CD4-positive, alpha-beta T cell (primary cell): ENCODE data around the gene APOC1. TPM values are rescaled to one million over a fixed set of nuclear protein-coding genes. Genes with fewer than 3 reads are reported as not detected.
A peak's percentile ranks its signal among the peaks of the same experiment; 100 is the strongest.
"Not testable (repeated sequence)": the region's sequence is repeated elsewhere in the genome, so short reads cannot be mapped to it uniquely, and the experiment has no call there.

ENCODE experiments used
- ATAC-seq: fragments of 200-7000 bp; cut with Tn5 transposase; one replicate; pipeline ENCODE4 v1.10.0; 2022; ENCODE audit warnings: mild to moderate bottlenecking; ENCODE audit not compliant: poor library complexity
- CTCF ChIA-PET: fragments of 350-600 bp; sonication (Branson Sonifier 250); formaldehyde crosslinking; loops from one replicate; lab custom pipeline; 2021; ENCODE audit warnings: antibody characterized with exemption, inconsistent platforms; lab: Charles Lee
- POLR2A ChIA-PET: fragments of 350-600 bp; sonication (Branson Sonifier 250); formaldehyde crosslinking; loops from one replicate; lab custom pipeline; 2021; ENCODE audit warnings: antibody characterized with exemption, inconsistent platforms; lab: Charles Lee
- DNase-seq, 14 experiments: peaks; one replicate each; pipeline ENCODE4 v3.0.0-alpha.2; 2013 to 2020; ENCODE audit warnings: mixed read lengths in 2 of 14
- H3K27ac ChIP-seq, 2 donors: one replicate each; pipeline versions ENCODE4 v1.5.1 to v1.7.0; 2013; ENCODE audit warnings: low read length in 2 of 2, low read depth in 1 of 2, mild to moderate bottlenecking in 1 of 2
- H3K27me3 ChIP-seq, 2 experiments: 1 replicate in 1 of 2; 2 replicates in 1 of 2; pipeline versions ENCODE4 v1.6.1 to v1.7.0; 2013; ENCODE audit warnings: low read length in 2 of 2, control low read depth in 1 of 2, mild to moderate bottlenecking in 1 of 2, moderate library complexity in 1 of 2; ENCODE audit not compliant: insufficient read depth in 2 of 2, control insufficient read depth in 1 of 2
- H3K36me3 ChIP-seq: one replicate; pipeline ENCODE4 v1.6.1; 2013; ENCODE audit warnings: low read length, control low read depth; ENCODE audit not compliant: insufficient read depth
- H3K4me1 ChIP-seq: one replicate; pipeline ENCODE4 v1.6.1; 2013; ENCODE audit warnings: low read length, control low read depth; ENCODE audit not compliant: insufficient read depth
- H3K4me3 ChIP-seq: one replicate; pipeline ENCODE4 v1.5.1; 2013; ENCODE audit warnings: mild to moderate bottlenecking, low read length, moderate library complexity
- H3K9me3 ChIP-seq, 2 experiments: 1 replicate in 1 of 2; 2 replicates in 1 of 2; pipeline versions ENCODE4 v1.6.1 to v1.7.0; 2013; ENCODE audit warnings: low read length in 2 of 2, mild to moderate bottlenecking in 2 of 2, control low read depth in 1 of 2, moderate library complexity in 1 of 2; ENCODE audit not compliant: control insufficient read depth in 1 of 2, insufficient read depth in 1 of 2
- H3K27ac Mint-ChIP-seq: one replicate; pipeline ENCODE4 v1.8.0; 2020; ENCODE audit warnings: mixed read lengths
- H3K27me3 Mint-ChIP-seq: one replicate; pipeline ENCODE4 v1.8.0; 2021; ENCODE audit warnings: mixed read lengths
- H3K36me3 Mint-ChIP-seq: one replicate; pipeline ENCODE4 v1.8.0; 2021; ENCODE audit warnings: low read depth, mixed read lengths
- H3K4me1 Mint-ChIP-seq: one replicate; pipeline ENCODE4 v1.8.0; 2021; ENCODE audit warnings: low read depth, mixed read lengths
- H3K4me3 Mint-ChIP-seq: one replicate; pipeline ENCODE4 v1.8.0; 2020; ENCODE audit warnings: mild to moderate bottlenecking, mixed read lengths
- H3K9me3 Mint-ChIP-seq: one replicate; pipeline ENCODE4 v1.8.0; 2020; ENCODE audit warnings: mixed read lengths
- CTCF ChIP-seq: fragments of 200-600 bp; IDR thresholded peaks from one replicate; pipeline ENCODE4 v1.8.0; 2022; ENCODE audit warnings: antibody characterized with exemption, mild to moderate bottlenecking
- intact Hi-C, 2 experiments: fragments of 100-400 bp; cut with DNase I in 1 of 2; cut with micrococcal nuclease in 1 of 2; formaldehyde crosslinking; loops; one replicate each; pipeline versions ENCODE4 v1.15.1 to v1.9.0; 2023 to 2025; cut with DNase I, micrococcal nuclease
- polyA plus RNA-seq, 2 donors: library from polyadenylated mRNA; unstranded; fragments of 120-200 nt; gene quantifications; one replicate each; pipeline ENCODE4 v1.2.1, GENCODE V29; 2013
- total RNA-seq, 174 experiments: library from RNA in 2 of 174; stranded (reverse) in 2 of 174; gene quantifications; one replicate each; pipeline ENCODE4 v1.2.3 and lab custom pipeline; 2021 to 2026

APOC1 gene
- total RNA-seq (not detected), total RNA-seq (lab: John Stamatoyannopoulos, UW) (0 to 0.58 (median 0.03) reads per million in 172 experiments)
- polyA plus RNA-seq (2013, experiment 1 of 2): not detected
- polyA plus RNA-seq (2013, experiment 2 of 2): 0.18 TPM

GRCh38 chr19:44914433-44915206 lies at the start of gene APOC1:
Gene APOC1, plus strand, starts transcription at chr19:44914608. Its CDS starts 284 bp downstream, at chr19:44914892.
- H3K36me3 ChIP-seq, H3K27ac ChIP-seq, H3K9me3 Mint-ChIP-seq, H3K27ac Mint-ChIP-seq, H3K4me1 Mint-ChIP-seq, intact Hi-C loops, H3K9me3 ChIP-seq, H3K36me3 Mint-ChIP-seq: not testable (repeated sequence)
- peak; percentile 97 for ATAC-seq
- POLR2A ChIA-PET: interaction anchor here (0.9 to 1.2 kb wide), 2 partner anchors 24 to 40 kb away, joined by 3 read pairs; partner anchors contain the start of genes CLPTM1 and TOMM40
- peaks cover 5 to 14% of the 10 kb centered on the region in 2 experiments for H3K27me3 ChIP-seq
- H3K4me3 ChIP-seq: peak within 1 kb of the TSS; percentile 62
- CTCF ChIA-PET: interaction anchor here (1.0 kb wide), 1 partner anchor 9 kb away, joined by 6 read pairs; the partner anchor contains the start of gene APOE
- H3K4me1 ChIP-seq: peaks cover 14% of the 10 kb centered on the region
- Mint-ChIP-seq H3K27me3 (peaks cover 44% of the 10 kb centered on the region), H3K4me3 (peak within 1 kb of the TSS; percentile 89)
- DNase-seq: peak; percentile 48 to 88 (median 66)

GRCh38 chr19:44865196-44865767 lies 49.1 kb upstream of the APOC1 start:
- H3K27me3 Mint-ChIP-seq: no peaks in the 10 kb centered on the region
- Histone ChIP-seq H3K36me3 (no peaks in the 10 kb centered on the region), H3K27ac (no peak overlapping the region), H3K4me1 (no peaks in the 10 kb centered on the region), H3K9me3 (peaks cover 0 to 7% of the 10 kb centered on the region in 2 experiments), H3K4me3 (no peak overlapping the region), H3K27me3 (no peaks in the 10 kb centered on the region)
- ATAC-seq: no peak
- CTCF ChIA-PET: no interaction called here
- POLR2A ChIA-PET: no interaction called here
- no peak overlapping the region for H3K27ac Mint-ChIP-seq
- no peak for DNase-seq
- intact Hi-C loops: no loop called here
- no peak for TF ChIP-seq CTCF
- H3K4me1 Mint-ChIP-seq: no peaks in the 10 kb centered on the region
- H3K4me3 Mint-ChIP-seq: no peak overlapping the region
- H3K9me3 Mint-ChIP-seq: no peaks in the 10 kb centered on the region
- H3K36me3 Mint-ChIP-seq: no peaks in the 10 kb centered on the region

- no peaks in the 10 kb centered on the region for H3K4me1 Mint-ChIP-seq
- POLR2A ChIA-PET: no interaction called here
- Histone ChIP-seq H3K27me3 (no peaks in the 10 kb centered on the region), H3K9me3 (peaks cover 0 to 7% of the 10 kb centered on the region in 2 experiments), H3K4me1 (no peaks in the 10 kb centered on the region), H3K4me3 (no peak overlapping the region), H3K27ac (no peak overlapping the region), H3K36me3 (no peaks in the 10 kb centered on the region)
- ATAC-seq (no peak), DNase-seq (no peak)
- H3K27me3 Mint-ChIP-seq: no peaks in the 10 kb centered on the region
- no peak for TF ChIP-seq CTCF
- H3K36me3 Mint-ChIP-seq: no peaks in the 10 kb centered on the region
- no peak overlapping the region for H3K27ac Mint-ChIP-seq
- CTCF ChIA-PET: no interaction called here
- no peaks in the 10 kb centered on the region for H3K9me3 Mint-ChIP-seq
- no peak overlapping the region for H3K4me3 Mint-ChIP-seq
- intact Hi-C loops: no loop called here
Measured at GRCh38 chr19:44866664-44867063, 47.7 kb upstream of the APOC1 start.
